AG09309 (cell line): ENCODE results near the gene CLEC7A.

Experiments used
- DNase-seq: peaks from one replicate; pipeline ENCODE4 v3.0.0-alpha.2; 2010; ENCODE audit warnings: low read depth
- H3K4me3 ChIP-seq: 2 replicates; pipeline ENCODE4 v1.5.1; 2011; ENCODE audit warnings: mild to moderate bottlenecking, low read depth, low read length, moderate library complexity; ENCODE audit not compliant: control insufficient read depth
- TF ChIP-seq, protein P1 (sequence below): IDR thresholded peaks from 2 replicates; pipeline ENCODE4 v1.5.1; 2011; ENCODE audit warnings: mild to moderate bottlenecking, low read depth, low read length, inconsistent platforms; ENCODE audit not compliant: insufficient read depth, control insufficient read depth; ENCODE audit errors: missing control alignments

Gene CLEC7A

DNA sequence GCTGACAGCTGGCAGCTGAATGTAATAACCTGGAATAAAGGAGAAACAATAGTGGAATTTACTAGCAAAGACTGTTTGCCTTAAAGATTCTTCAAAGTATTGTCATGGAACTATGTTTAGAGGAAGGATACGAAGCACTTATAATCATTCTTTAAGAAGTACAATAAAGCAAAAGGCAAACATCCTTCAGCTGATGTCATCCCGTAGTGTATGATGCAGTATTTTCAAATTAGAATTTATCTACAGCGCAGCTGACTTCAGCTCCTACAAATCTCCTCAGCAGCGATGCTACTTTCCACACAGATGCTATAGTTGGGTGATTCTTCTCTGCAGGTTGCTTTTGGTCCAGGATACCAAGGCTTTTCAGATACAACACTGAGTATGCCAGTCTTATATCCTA is 62.7 kb downstream of the CLEC7A start:
- no peak overlapping the region for H3K4me3 ChIP-seq
- no peak for DNase-seq
- TF ChIP-seq, protein P1, sequence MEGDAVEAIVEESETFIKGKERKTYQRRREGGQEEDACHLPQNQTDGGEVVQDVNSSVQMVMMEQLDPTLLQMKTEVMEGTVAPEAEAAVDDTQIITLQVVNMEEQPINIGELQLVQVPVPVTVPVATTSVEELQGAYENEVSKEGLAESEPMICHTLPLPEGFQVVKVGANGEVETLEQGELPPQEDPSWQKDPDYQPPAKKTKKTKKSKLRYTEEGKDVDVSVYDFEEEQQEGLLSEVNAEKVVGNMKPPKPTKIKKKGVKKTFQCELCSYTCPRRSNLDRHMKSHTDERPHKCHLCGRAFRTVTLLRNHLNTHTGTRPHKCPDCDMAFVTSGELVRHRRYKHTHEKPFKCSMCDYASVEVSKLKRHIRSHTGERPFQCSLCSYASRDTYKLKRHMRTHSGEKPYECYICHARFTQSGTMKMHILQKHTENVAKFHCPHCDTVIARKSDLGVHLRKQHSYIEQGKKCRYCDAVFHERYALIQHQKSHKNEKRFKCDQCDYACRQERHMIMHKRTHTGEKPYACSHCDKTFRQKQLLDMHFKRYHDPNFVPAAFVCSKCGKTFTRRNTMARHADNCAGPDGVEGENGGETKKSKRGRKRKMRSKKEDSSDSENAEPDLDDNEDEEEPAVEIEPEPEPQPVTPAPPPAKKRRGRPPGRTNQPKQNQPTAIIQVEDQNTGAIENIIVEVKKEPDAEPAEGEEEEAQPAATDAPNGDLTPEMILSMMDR: no peak
